ENCODE results near the gene DDX39A.
A peak's percentile ranks its signal among the peaks of the same experiment; 100 is the strongest.
"Not testable (repeated sequence)": the region's sequence is repeated elsewhere in the genome, so short reads cannot be mapped to it uniquely, and the experiment has no call there.

The DDX39A gene

DNA sequence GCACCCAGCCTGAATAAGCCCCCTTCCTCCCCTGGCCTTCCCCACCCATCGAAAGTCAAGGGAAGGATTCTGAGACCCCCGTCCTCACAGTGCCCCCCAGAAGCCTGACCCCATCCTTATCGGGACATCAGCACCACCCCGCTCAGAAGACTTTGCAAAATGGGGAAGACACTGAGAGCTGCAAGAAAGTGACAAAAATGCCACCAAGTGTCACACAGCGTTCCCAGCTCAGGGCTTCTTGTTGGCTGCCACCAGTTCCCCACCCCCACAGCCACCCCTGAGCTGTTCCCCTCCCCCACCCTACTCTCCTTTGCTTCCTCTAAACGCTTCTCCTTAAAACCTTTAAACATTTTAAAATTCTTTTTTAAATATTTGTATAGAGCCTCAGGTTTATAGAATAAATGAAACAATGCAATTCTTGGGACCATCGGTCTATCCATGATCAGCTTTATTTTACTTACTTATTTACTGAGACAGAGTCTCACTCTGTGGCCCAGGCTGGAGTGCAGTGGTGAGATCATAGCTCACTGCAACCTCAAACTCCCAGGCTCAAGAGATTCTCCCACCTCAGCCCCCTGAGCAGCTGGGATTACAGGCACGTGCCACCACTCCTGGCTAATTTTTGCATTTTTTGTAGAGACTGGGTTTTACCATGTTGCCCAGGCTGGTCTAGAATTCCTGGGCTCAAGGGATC lies 46.6 kb downstream of the DDX39A start:
- DNase-seq: peak; percentile 34
- not testable (repeated sequence) for H3K9me3 Mint-ChIP-seq, H3K27me3 Mint-ChIP-seq, ATAC-seq
- H3K4me3 Mint-ChIP-seq: peak overlapping the region; percentile 21
- H3K27ac Mint-ChIP-seq: peak overlapping the region; percentile 94
- peaks cover 11% of the 10 kb centered on the region for H3K36me3 Mint-ChIP-seq (ENCODE audit: low read depth)
- H3K4me1 Mint-ChIP-seq: peaks cover 80% of the 10 kb centered on the region

DNA sequence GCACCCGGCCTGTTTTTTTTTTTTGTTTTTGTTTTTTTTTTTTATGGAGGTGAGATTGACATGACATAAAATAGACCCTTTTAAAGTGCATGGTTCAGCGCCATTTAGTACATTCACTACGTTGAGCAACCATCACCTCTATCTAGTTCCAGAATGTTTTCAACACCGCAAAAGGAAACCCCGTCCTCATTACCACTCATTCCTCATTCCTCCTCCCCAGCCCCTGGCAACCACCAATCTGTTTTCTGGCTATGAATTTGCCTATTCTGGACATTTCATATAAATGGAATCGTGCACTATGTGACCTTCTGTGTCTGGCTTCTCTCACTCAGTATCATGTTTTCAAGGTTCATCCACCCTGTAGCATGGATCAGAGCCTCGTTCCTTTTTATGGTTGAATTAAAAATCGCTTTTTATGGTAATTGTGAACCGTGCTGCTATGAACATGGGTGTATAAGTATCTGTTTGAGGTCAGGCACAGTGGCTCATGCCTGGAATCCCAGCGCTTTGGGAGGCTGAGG lies 47.8 kb downstream of the DDX39A start:
- H3K4me1 Mint-ChIP-seq: peaks cover 92% of the 10 kb centered on the region
- H3K36me3 Mint-ChIP-seq (ENCODE audit: low read depth): peaks cover 11% of the 10 kb centered on the region
- H3K27me3 Mint-ChIP-seq: peaks cover 2% of the 10 kb centered on the region
- peak overlapping the region; percentile 94 for H3K27ac Mint-ChIP-seq
- ATAC-seq (no peak), DNase-seq (no peak)
- peak overlapping the region; percentile 48 for H3K4me3 Mint-ChIP-seq
- H3K9me3 Mint-ChIP-seq: no peaks in the 10 kb centered on the region

- H3K27ac Mint-ChIP-seq: peak overlapping the region; percentile 99
- no peaks in the 10 kb centered on the region for H3K9me3 Mint-ChIP-seq
- ATAC-seq (no peak), DNase-seq (no peak)
- peaks cover 92% of the 10 kb centered on the region for H3K4me1 Mint-ChIP-seq
- H3K4me3 Mint-ChIP-seq: peak overlapping the region; percentile 82
- H3K27me3 Mint-ChIP-seq: peaks cover 2% of the 10 kb centered on the region
- peaks cover 11% of the 10 kb centered on the region for H3K36me3 Mint-ChIP-seq (ENCODE audit: low read depth)
Measured at GRCh38 chr19:14370940-14371280, 48.2 kb downstream of the DDX39A start.

- Mint-ChIP-seq H3K36me3 (ENCODE audit: low read depth) (peaks cover 11% of the 10 kb centered on the region), H3K27ac (peak overlapping the region; percentile 99), H3K4me1 (peaks cover 88% of the 10 kb centered on the region), H3K27me3 (peaks cover 2% of the 10 kb centered on the region), H3K9me3 (no peaks in the 10 kb centered on the region), H3K4me3 (peak overlapping the region; percentile 82)
- ATAC-seq (peak; percentile 27), DNase-seq (no peak)
Measured at GRCh38 chr19:14370169-14370939, 48.8 kb downstream of the DDX39A start.

DNA sequence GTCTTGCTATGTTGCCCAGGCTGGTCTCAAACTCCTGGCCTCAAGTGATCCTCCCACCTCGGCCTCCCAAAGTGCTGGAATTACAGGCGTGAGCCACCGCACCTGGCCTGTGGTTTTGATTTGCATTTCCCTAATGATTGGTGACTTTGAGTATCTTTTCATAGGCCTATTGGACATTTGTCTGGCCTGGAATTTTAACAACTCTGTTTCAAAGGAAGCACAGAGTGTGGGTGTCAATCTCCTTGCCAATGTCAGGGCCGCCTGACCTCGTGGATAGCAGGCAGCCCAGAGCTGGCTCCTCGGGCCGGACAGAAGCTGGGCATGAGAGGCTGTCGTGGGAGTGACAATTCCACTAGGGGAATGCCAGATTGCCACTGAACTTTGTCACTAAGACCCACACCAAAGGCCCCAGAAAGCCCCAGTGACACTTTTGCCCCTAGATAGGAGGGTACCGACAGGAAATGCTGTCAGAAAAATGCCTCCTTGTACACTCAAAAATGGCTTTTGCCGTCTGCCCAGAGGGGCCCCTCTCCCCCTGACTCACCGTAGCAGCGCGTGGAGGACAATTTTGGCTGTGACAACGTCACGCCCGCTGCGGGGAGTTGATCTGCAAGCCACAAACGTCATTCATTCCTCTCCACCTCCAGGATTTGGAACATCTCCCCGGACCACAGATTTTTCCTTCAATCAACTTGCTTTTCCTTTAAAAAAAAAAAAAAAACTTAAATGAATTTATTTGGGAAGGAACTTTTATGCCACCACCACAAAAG lies 49.6 kb downstream of the DDX39A start:
- DNase-seq (peak; percentile 89), ATAC-seq (peak; percentile 84)
- H3K27ac Mint-ChIP-seq: peak overlapping the region; percentile 99
- peaks cover 2% of the 10 kb centered on the region for H3K27me3 Mint-ChIP-seq
- H3K9me3 Mint-ChIP-seq: no peaks in the 10 kb centered on the region
- H3K4me3 Mint-ChIP-seq: peak overlapping the region; percentile 82
- peaks cover 86% of the 10 kb centered on the region for H3K4me1 Mint-ChIP-seq
- H3K36me3 Mint-ChIP-seq (ENCODE audit: low read depth): peaks cover 11% of the 10 kb centered on the region

DNA sequence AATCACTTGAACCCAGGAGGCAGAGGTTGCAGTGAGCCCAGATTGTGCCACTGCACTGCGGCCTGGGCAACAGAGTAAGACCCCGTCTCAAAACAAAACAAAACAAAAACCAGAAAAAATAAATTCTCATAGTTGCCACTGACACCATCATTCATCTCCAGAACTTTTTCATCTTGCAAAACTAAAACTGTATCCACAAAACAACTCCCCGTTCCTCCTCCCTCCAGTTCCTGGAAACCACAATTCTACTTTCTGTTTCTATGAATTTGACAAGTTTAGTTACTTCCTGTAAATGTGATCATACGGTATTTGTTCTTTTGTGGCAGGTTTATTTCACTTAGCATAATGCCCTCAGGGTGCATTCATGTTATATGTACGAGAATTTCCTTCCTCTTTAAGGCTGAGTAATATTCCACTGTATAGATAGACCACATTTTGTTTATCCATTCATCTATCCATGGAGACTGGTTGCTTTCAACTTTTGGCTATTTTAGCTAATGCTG lies 51.1 kb downstream of the DDX39A start:
- no peaks in the 10 kb centered on the region for H3K9me3 Mint-ChIP-seq

GRCh38 chr19:14367016-14367415 lies 52.1 kb downstream of the DDX39A start:
- Mint-ChIP-seq H3K4me3 (peak overlapping the region; percentile 33), H3K27ac (peak overlapping the region; percentile 99), H3K36me3 (ENCODE audit: low read depth) (peaks cover 11% of the 10 kb centered on the region), H3K27me3 (peaks cover 2% of the 10 kb centered on the region), H3K4me1 (peaks cover 82% of the 10 kb centered on the region), H3K9me3 (no peaks in the 10 kb centered on the region)
- DNase-seq: no peak
- ATAC-seq: no peak

More for the DNA sequence above, 51.1 kb downstream of the DDX39A start:
- no peak for DNase-seq
- H3K4me1 Mint-ChIP-seq: peaks cover 83% of the 10 kb centered on the region
- H3K27me3 Mint-ChIP-seq: peaks cover 2% of the 10 kb centered on the region
- H3K4me3 Mint-ChIP-seq: peak overlapping the region; percentile 57
- H3K27ac Mint-ChIP-seq: peak overlapping the region; percentile 99
- peaks cover 11% of the 10 kb centered on the region for H3K36me3 Mint-ChIP-seq (ENCODE audit: low read depth)
- peak; percentile 26 for ATAC-seq

DNA sequence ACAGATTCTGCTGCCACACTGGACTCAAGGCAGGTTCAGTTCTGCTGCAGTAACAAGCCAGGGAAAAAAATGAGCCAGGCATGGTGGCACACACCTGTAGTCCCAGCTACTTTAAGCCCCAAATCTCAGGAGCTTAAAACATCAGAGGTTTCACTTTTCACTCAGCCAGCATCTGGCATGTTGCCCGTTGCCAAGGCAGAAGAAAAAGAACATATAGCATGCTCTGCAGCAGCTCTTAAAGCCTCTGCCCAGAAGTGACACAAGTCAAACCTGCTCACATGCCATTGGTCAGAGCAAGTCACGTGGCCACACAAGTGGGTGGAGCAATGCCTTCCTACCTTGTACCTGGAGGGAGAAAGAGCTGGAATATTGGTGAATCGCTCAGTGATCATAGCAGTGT lies 52.6 kb downstream of the DDX39A start:
- Mint-ChIP-seq H3K4me3 (peak overlapping the region; percentile 33), H3K27me3 (peaks cover 2% of the 10 kb centered on the region), H3K36me3 (ENCODE audit: low read depth) (peaks cover 11% of the 10 kb centered on the region), H3K4me1 (peaks cover 82% of the 10 kb centered on the region), H3K9me3 (no peaks in the 10 kb centered on the region), H3K27ac (peak overlapping the region; percentile 99)
- peak; percentile 7 for ATAC-seq
- peak; percentile 86 for DNase-seq

GRCh38 chr19:14364098-14364443 lies 55.1 kb downstream of the DDX39A start:
- not testable (repeated sequence) for ATAC-seq; DNase-seq; H3K9me3 Mint-ChIP-seq; H3K36me3 Mint-ChIP-seq (ENCODE audit: low read depth); H3K27me3 Mint-ChIP-seq
- H3K4me3 Mint-ChIP-seq: peak overlapping the region; percentile 87
- H3K4me1 Mint-ChIP-seq: peaks cover 65% of the 10 kb centered on the region
- peak overlapping the region; percentile 96 for H3K27ac Mint-ChIP-seq

- peaks cover 59% of the 10 kb centered on the region for H3K4me1 Mint-ChIP-seq
- H3K36me3 Mint-ChIP-seq (ENCODE audit: low read depth): peaks cover 5% of the 10 kb centered on the region
- H3K4me3 Mint-ChIP-seq: peak overlapping the region; percentile 87
- H3K9me3 Mint-ChIP-seq: no peaks in the 10 kb centered on the region
- H3K27me3 Mint-ChIP-seq: no peaks in the 10 kb centered on the region
- peak; percentile 57 for ATAC-seq
- H3K27ac Mint-ChIP-seq: peak overlapping the region; percentile 96
- DNase-seq: peak; percentile 79
Measured at GRCh38 chr19:14363183-14364097, 55.7 kb downstream of the DDX39A start.

GRCh38 chr19:14361824-14362223 lies 57.3 kb downstream of the DDX39A start:
- ATAC-seq: peak; percentile 62
- Mint-ChIP-seq H3K27ac (peak overlapping the region; percentile 96), H3K4me1 (peaks cover 49% of the 10 kb centered on the region), H3K4me3 (peak overlapping the region; percentile 87), H3K9me3 (no peaks in the 10 kb centered on the region), H3K36me3 (ENCODE audit: low read depth) (no peaks in the 10 kb centered on the region), H3K27me3 (no peaks in the 10 kb centered on the region)
- DNase-seq: no peak

Data from activated naive CD8-positive, alpha-beta T cell treated with anti-CD3 and anti-CD28 coated beads, Interleukin-2, amount 50 U/mL, for 24 hours (primary cell).